GM04503 (cell line): ENCODE measurements around the gene NAPA.
"Not testable (repeated sequence)": the region's sequence is repeated elsewhere in the genome, so short reads cannot be mapped to it uniquely, and the experiment has no call there.

ENCODE experiments used
- DNase-seq: peaks from one replicate; pipeline ENCODE4 v3.0.0-alpha.2; 2012; ENCODE audit warnings: low read depth

The NAPA gene

GRCh38 chr19:47486220-47486619 is 28.6 kb downstream of the NAPA start:
- DNase-seq, result not testable (repeated sequence)

GRCh38 chr19:47485210-47485609 is 29.7 kb downstream of the NAPA start:
- DNase-seq, result no peak

GRCh38 chr19:47483800-47484690 is 30.8 kb downstream of the NAPA start, which contains the start of gene KPTN:
Gene KPTN, minus strand, starts transcription at chr19:47484219. Its CDS starts 59 bp downstream, at chr19:47484160.
- peak; percentile 37 for DNase-seq

- no peak for DNase-seq
Observed at GRCh38 chr19:47483200-47483599, 31.7 kb downstream of the NAPA start.

GRCh38 chr19:47481460-47482052 is 33.3 kb downstream of the NAPA start:
- DNase-seq, result no peak

GRCh38 chr19:47480658-47481057 is 34.2 kb downstream of the NAPA start:
- DNase-seq, result no peak

GRCh38 chr19:47479701-47480503 is 35.0 kb downstream of the NAPA start:
- no peak for DNase-seq

- DNase-seq, result no peak
Observed at GRCh38 chr19:47476438-47476972, 38.4 kb downstream of the NAPA start.

GRCh38 chr19:47475465-47475864 is 39.4 kb downstream of the NAPA start:
- DNase-seq, result no peak

- DNase-seq, result no peak
Observed at GRCh38 chr19:47473336-47473735, 41.5 kb downstream of the NAPA start.

GRCh38 chr19:47471733-47472457 is 43.0 kb downstream of the NAPA start, which contains the start of gene SLC8A2:
Gene SLC8A2, minus strand, starts transcription at chr19:47471893. Its CDS starts 5,490 bp downstream, at chr19:47466403.
- peak; percentile 8 for DNase-seq

- DNase-seq, result no peak
Observed at GRCh38 chr19:47471381-47471732, 43.5 kb downstream of the NAPA start.

- DNase-seq, result no peak
Observed at GRCh38 chr19:47470447-47471195, 44.2 kb downstream of the NAPA start.

- no peak for DNase-seq
Observed at GRCh38 chr19:47469719-47470118, 45.1 kb downstream of the NAPA start.

GRCh38 chr19:47469363-47469700 is 45.5 kb downstream of the NAPA start:
- no peak for DNase-seq

- no peak for DNase-seq
Observed at GRCh38 chr19:47467914-47468313, 46.9 kb downstream of the NAPA start.

GRCh38 chr19:47465957-47466356 is 48.9 kb downstream of the NAPA start:
- DNase-seq, result no peak

- no peak for DNase-seq
Observed at GRCh38 chr19:47464675-47465419, 50.0 kb downstream of the NAPA start.

- no peak for DNase-seq
Observed at GRCh38 chr19:47461876-47462275, 53.0 kb downstream of the NAPA start.

GRCh38 chr19:47459477-47459876 is 55.4 kb downstream of the NAPA start:
- DNase-seq, result no peak
